Measurements from ENCODE around the gene QSOX1. TPM values are rescaled to one million over a fixed set of nuclear protein-coding genes. Genes with fewer than 3 reads are reported as not detected.
A peak's percentile ranks its signal among the peaks of the same experiment; 100 is the strongest.

QSOX1 gene
- total and polyA plus RNA-seq, 2 donors (not counting 3 experiments of a cell fraction or from before 2014, with no cell fraction given), result 256 to 415 TPM

DNA sequence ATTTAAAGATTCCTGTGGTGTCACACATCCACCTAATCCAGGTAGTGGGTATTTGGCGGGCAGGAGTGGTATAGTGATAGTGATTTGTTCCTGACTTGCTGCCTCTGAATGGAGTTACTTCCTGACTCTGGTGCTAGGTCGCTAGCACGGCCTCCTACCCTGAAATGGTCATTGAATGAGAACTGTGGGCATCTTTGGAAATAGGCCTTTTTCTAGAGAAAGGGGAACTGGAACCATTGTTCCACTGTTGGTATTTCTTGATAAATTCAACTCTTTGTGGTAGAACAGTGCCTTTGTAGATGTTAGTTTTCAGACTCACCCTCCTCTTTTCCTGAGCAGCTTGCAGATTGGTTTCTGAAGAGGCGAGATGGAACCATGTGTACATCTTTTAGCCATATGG lies 1.5 kb downstream of the QSOX1 start:
- H3K27me3 ChIP-seq (ENCODE audit: control insufficient read depth in 2 of 2, insufficient read depth in 2 of 2, low read length in 2 of 2), result no peaks in the 10 kb centered on the region
- H3K79me2 ChIP-seq (ENCODE audit: control insufficient read depth, insufficient read depth, low read length), result peaks cover 60% of the 10 kb centered on the region
- no peak for TF ChIP-seq POLR2AphosphoS5 (IDR thresholded peaks at IDR 0.05; ENCODE audit: insufficient read depth, low read depth, low read length)
- no peak for TF ChIP-seq GATA2 (IDR thresholded peaks at IDR 0.05; ENCODE audit: insufficient read depth, insufficient read length, low read depth, low read length)
- TF ChIP-seq EZH2 (IDR thresholded peaks at IDR 0.05; ENCODE audit: borderline replicate concordance, low read depth, low read length, severe bottlenecking), result no peak
- TF ChIP-seq, protein P1, sequence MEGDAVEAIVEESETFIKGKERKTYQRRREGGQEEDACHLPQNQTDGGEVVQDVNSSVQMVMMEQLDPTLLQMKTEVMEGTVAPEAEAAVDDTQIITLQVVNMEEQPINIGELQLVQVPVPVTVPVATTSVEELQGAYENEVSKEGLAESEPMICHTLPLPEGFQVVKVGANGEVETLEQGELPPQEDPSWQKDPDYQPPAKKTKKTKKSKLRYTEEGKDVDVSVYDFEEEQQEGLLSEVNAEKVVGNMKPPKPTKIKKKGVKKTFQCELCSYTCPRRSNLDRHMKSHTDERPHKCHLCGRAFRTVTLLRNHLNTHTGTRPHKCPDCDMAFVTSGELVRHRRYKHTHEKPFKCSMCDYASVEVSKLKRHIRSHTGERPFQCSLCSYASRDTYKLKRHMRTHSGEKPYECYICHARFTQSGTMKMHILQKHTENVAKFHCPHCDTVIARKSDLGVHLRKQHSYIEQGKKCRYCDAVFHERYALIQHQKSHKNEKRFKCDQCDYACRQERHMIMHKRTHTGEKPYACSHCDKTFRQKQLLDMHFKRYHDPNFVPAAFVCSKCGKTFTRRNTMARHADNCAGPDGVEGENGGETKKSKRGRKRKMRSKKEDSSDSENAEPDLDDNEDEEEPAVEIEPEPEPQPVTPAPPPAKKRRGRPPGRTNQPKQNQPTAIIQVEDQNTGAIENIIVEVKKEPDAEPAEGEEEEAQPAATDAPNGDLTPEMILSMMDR (IDR thresholded peaks at IDR 0.05; ENCODE audit: extremely low read depth in 1 of 2, insufficient read depth in 1 of 2, low read depth in 1 of 2, low read length in 2 of 2), result no peak
- intact Hi-C loops (cut with micrococcal nuclease), result no loop called here
- dilution Hi-C loops (cut with MboI; ENCODE audit: extremely low pct_ligation_motif_present, low sequenced_read_pairs), result no loop called here
- FAIRE-seq (no peak), DNase-seq (ENCODE audit: low read depth, low spot score) (no peak)
- no peak overlapping the region for H3K9ac ChIP-seq (replicated peaks; ENCODE audit: extremely low read depth, insufficient read depth, low read length)
- H3K27ac ChIP-seq (ENCODE audit: insufficient read depth, low read depth, low read length), result no peak overlapping the region
- no peaks in the 10 kb centered on the region for H3K9me1 ChIP-seq (replicated peaks; ENCODE audit: control insufficient read depth, extremely low read depth, insufficient read depth, low read length)
- no peaks in the 10 kb centered on the region for H3K36me3 ChIP-seq (ENCODE audit: control insufficient read depth in 2 of 2, extremely low read depth in 1 of 2, insufficient read depth in 2 of 2, low read length in 2 of 2)
- H3K4me1 ChIP-seq (ENCODE audit: control insufficient read depth, extremely low read depth, insufficient read depth, low read length), result peaks cover 50% of the 10 kb centered on the region
- ChIA-PET CTCF (interaction anchor here (1.3 kb wide), 1 partner anchor 341 kb away, joined by 3 read pairs; no protein-coding TSS in a partner anchor), POLR2A (no interaction called here)
- peak overlapping the region in 1 of 3 experiments; percentile 74 for H3K4me3 ChIP-seq (replicated peaks in 1 of 3; ENCODE audit: insufficient read depth in 1 of 3, low read depth in 1 of 3, low read length in 3 of 3)
- H3K4me2 ChIP-seq (ENCODE audit: insufficient read depth, low read length), result peak overlapping the region; percentile 85
- no peaks in the 10 kb centered on the region for H4K20me1 ChIP-seq (replicated peaks; ENCODE audit: control insufficient read depth, extremely low read depth, insufficient read depth, low read length)
- no TSS peak for BruUV-seq (replicated peaks)
- no peaks in the 10 kb centered on the region for H3K9me3 ChIP-seq (replicated peaks; ENCODE audit: control insufficient read depth, insufficient read depth, low read length)
- H2AFZ ChIP-seq (ENCODE audit: low read depth, low read length), result no peak overlapping the region

DNA sequence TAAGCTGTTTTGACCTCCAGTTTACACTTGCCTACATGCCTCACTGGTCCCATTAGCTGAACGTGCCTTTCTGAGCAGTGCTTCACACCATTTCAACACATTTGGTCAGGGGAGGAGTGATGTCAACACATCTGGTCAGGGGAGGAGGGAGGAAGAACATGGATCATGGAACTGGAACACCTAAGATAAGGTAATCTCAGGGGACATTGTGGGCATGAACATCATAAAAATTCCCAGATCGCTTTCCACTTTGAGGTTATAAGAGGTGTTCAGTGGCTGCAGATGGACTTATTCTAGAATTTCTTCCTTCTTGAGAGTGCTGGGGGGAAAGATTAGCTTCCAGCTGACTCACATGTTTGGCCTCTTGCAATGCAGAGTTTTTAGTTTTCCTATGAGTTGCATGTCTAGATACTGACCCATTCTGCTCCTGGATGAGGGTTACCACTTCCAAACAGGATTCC lies 2.0 kb downstream of the QSOX1 start:
- ChIA-PET CTCF (interaction anchor here (1.3 to 2.3 kb wide), 2 partner anchors 13 to 342 kb away, joined by 3 to 16 read pairs; no protein-coding TSS in a partner anchor), POLR2A (no interaction called here)
- no TSS peak for BruUV-seq (replicated peaks)
- DNase-seq (ENCODE audit: low read depth, low spot score) (no peak), FAIRE-seq (no peak)
- Histone ChIP-seq H3K9me3 (replicated peaks; ENCODE audit: control insufficient read depth, insufficient read depth, low read length) (no peaks in the 10 kb centered on the region), H3K36me3 (ENCODE audit: control insufficient read depth in 2 of 2, extremely low read depth in 1 of 2, insufficient read depth in 2 of 2, low read length in 2 of 2) (no peaks in the 10 kb centered on the region), H2AFZ (ENCODE audit: low read depth, low read length) (no peak overlapping the region), H4K20me1 (replicated peaks; ENCODE audit: control insufficient read depth, extremely low read depth, insufficient read depth, low read length) (no peaks in the 10 kb centered on the region), H3K4me1 (ENCODE audit: control insufficient read depth, extremely low read depth, insufficient read depth, low read length) (peaks cover 48% of the 10 kb centered on the region), H3K27ac (ENCODE audit: insufficient read depth, low read depth, low read length) (peak overlapping the region; percentile 2), H3K9me1 (replicated peaks; ENCODE audit: control insufficient read depth, extremely low read depth, insufficient read depth, low read length) (no peaks in the 10 kb centered on the region), H3K9ac (replicated peaks; ENCODE audit: extremely low read depth, insufficient read depth, low read length) (no peak overlapping the region), H3K79me2 (ENCODE audit: control insufficient read depth, insufficient read depth, low read length) (peaks cover 63% of the 10 kb centered on the region), H3K4me2 (ENCODE audit: insufficient read depth, low read length) (peak overlapping the region; percentile 85), H3K4me3 (replicated peaks in 1 of 3; ENCODE audit: insufficient read depth in 1 of 3, low read depth in 1 of 3, low read length in 3 of 3) (no peak overlapping the region), H3K27me3 (ENCODE audit: control insufficient read depth in 2 of 2, insufficient read depth in 2 of 2, low read length in 2 of 2) (no peaks in the 10 kb centered on the region)
- intact Hi-C loops (cut with micrococcal nuclease), result no loop called here
- TF ChIP-seq, protein P1 (IDR thresholded peaks at IDR 0.05; ENCODE audit: extremely low read depth in 1 of 2, insufficient read depth in 1 of 2, low read depth in 1 of 2, low read length in 2 of 2), result no peak
- no peak for TF ChIP-seq FOS (IDR thresholded peaks at IDR 0.05; ENCODE audit: borderline replicate concordance, insufficient read depth, low read length)
- TF ChIP-seq JUN (IDR thresholded peaks at IDR 0.05; ENCODE audit: borderline replicate concordance, insufficient read depth, insufficient read length, low read depth), result no peak
- TF ChIP-seq MYC (IDR thresholded peaks at IDR 0.05; ENCODE audit: low read depth, low read length), result no peak
- TF ChIP-seq, protein P2, sequence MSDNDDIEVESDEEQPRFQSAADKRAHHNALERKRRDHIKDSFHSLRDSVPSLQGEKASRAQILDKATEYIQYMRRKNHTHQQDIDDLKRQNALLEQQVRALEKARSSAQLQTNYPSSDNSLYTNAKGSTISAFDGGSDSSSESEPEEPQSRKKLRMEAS (IDR thresholded peaks at IDR 0.05; ENCODE audit: insufficient read depth, insufficient read length), result no peak
- no peak for TF ChIP-seq GATA2 (IDR thresholded peaks at IDR 0.05; ENCODE audit: insufficient read depth, insufficient read length, low read depth, low read length)
- no peak for TF ChIP-seq EZH2 (IDR thresholded peaks at IDR 0.05; ENCODE audit: borderline replicate concordance, low read depth, low read length, severe bottlenecking)
- no peak for TF ChIP-seq POLR2AphosphoS5 (IDR thresholded peaks at IDR 0.05; ENCODE audit: insufficient read depth, low read depth, low read length)
- no peak for TF ChIP-seq POLR2A (IDR thresholded peaks at IDR 0.05; ENCODE audit: low read depth, low read length)
- dilution Hi-C loops (cut with MboI; ENCODE audit: extremely low pct_ligation_motif_present, low sequenced_read_pairs), result no loop called here

All from endothelial cell of umbilical vein (primary cell).